OCI-LY7 (cell line): ENCODE measurements around the gene ZSWIM8.

ENCODE experiments used
- CTCF ChIP-seq: fragments of 200-600 bp; sonication (generic); conservative IDR thresholded peaks from 2 replicates; pipeline ENCODE4 v1.5.1; 2014; ENCODE audit warnings: mild to moderate bottlenecking, antibody characterized with exemption, low read length, moderate library complexity, mixed read lengths
- EZH2phosphoT487 ChIP-seq: fragments of 200-600 bp; sonication (generic); IDR thresholded peaks from 2 replicates; pipeline ENCODE4 v1.6.1; 2018; ENCODE audit warnings: low read depth, borderline replicate concordance, mild to moderate bottlenecking, mixed run types, antibody characterized with exemption, low read length, moderate library complexity, mixed read lengths

GRCh38 chr10:73838827-73839226 lies 53.4 kb downstream of the ZSWIM8 start:
- TF ChIP-seq CTCF (no peak), EZH2phosphoT487 (no peak)
